HFFc6 (cell line): ENCODE results near the gene ABCA4. TPM values are rescaled to one million over a fixed set of nuclear protein-coding genes. Genes with fewer than 3 reads are reported as not detected.

Experiments
- DNase-seq: peaks from one replicate; pipeline ENCODE4 v3.0.0-alpha.2; 2018
- H3K27ac Mint-ChIP-seq: 2 replicates; pipeline ENCODE4 v1.8.0; 2020; ENCODE audit warnings: mild to moderate bottlenecking, mixed read lengths
- H3K27me3 Mint-ChIP-seq: 2 replicates; pipeline ENCODE4 v1.8.0; 2021; ENCODE audit warnings: mild to moderate bottlenecking, moderate library complexity, mixed read lengths; ENCODE audit not compliant: insufficient read depth
- H3K36me3 Mint-ChIP-seq: 2 replicates; pipeline ENCODE4 v1.8.0; 2021; ENCODE audit warnings: low read depth, mixed read lengths
- H3K4me1 Mint-ChIP-seq: 2 replicates; pipeline ENCODE4 v1.8.0; 2020; ENCODE audit warnings: low read depth, mixed read lengths
- H3K4me3 Mint-ChIP-seq: 2 replicates; pipeline ENCODE4 v1.8.0; 2020; ENCODE audit warnings: mild to moderate bottlenecking, moderate library complexity, mixed read lengths
- H3K9me3 Mint-ChIP-seq: 2 replicates; pipeline ENCODE4 v1.8.0; 2020; ENCODE audit warnings: mild to moderate bottlenecking, mixed read lengths
- CTCF ChIP-seq: fragments of 200-600 bp; sonication (generic); IDR thresholded peaks from 2 replicates; pipeline ENCODE4 v1.5.0; 2021; ENCODE audit warnings: antibody characterized with exemption, mild to moderate bottlenecking
- total RNA-seq, 6 experiments: library from RNA; stranded (reverse); fragmentation: NEBNext Ultra II Directional; extraction: Animal tissue kit (Norgen Biotek cat#: 25700); gene quantifications; 2 replicates in 1 of 6; 3 replicates in 5 of 6; pipeline ENCODE4 v1.2.3, GENCODE V29; 2021

ABCA4 gene
- total RNA-seq, 6 experiments from 2014 or later: 0.03 to 0.09 (median 0.05) TPM; not detected in 3

GRCh38 chr1:94079989-94080388 lies 41.0 kb downstream of the ABCA4 start:
- Mint-ChIP-seq H3K4me1 (peaks cover 11% of the 10 kb centered on the region), H3K27ac (no peak overlapping the region), H3K9me3 (no peaks in the 10 kb centered on the region), H3K27me3 (peaks cover 20% of the 10 kb centered on the region), H3K4me3 (no peak overlapping the region), H3K36me3 (no peaks in the 10 kb centered on the region)
- DNase-seq: no peak
- TF ChIP-seq CTCF: no peak

GRCh38 chr1:94079080-94079940 lies 41.6 kb downstream of the ABCA4 start:
- peaks cover 11% of the 10 kb centered on the region for H3K4me1 Mint-ChIP-seq
- H3K27ac Mint-ChIP-seq: no peak overlapping the region
- no peaks in the 10 kb centered on the region for H3K9me3 Mint-ChIP-seq
- no peak overlapping the region for H3K4me3 Mint-ChIP-seq
- H3K36me3 Mint-ChIP-seq: no peaks in the 10 kb centered on the region
- no peak for DNase-seq
- TF ChIP-seq CTCF: no peak
- peaks cover 15% of the 10 kb centered on the region for H3K27me3 Mint-ChIP-seq

GRCh38 chr1:94072840-94073522 lies 48.0 kb downstream of the ABCA4 start:
- Mint-ChIP-seq H3K36me3 (no peaks in the 10 kb centered on the region), H3K9me3 (no peaks in the 10 kb centered on the region), H3K27me3 (peaks cover 6% of the 10 kb centered on the region), H3K27ac (no peak overlapping the region), H3K4me1 (peaks cover 28% of the 10 kb centered on the region), H3K4me3 (no peak overlapping the region)
- TF ChIP-seq CTCF: no peak
- no peak for DNase-seq

GRCh38 chr1:94071976-94072375 lies 49.0 kb downstream of the ABCA4 start:
- no peak for DNase-seq
- H3K36me3 Mint-ChIP-seq: no peaks in the 10 kb centered on the region
- peaks cover 6% of the 10 kb centered on the region for H3K27me3 Mint-ChIP-seq
- no peak for TF ChIP-seq CTCF
- no peak overlapping the region for H3K27ac Mint-ChIP-seq
- peaks cover 37% of the 10 kb centered on the region for H3K4me1 Mint-ChIP-seq
- H3K4me3 Mint-ChIP-seq: no peak overlapping the region
- H3K9me3 Mint-ChIP-seq: no peaks in the 10 kb centered on the region

GRCh38 chr1:94071391-94071790 lies 49.6 kb downstream of the ABCA4 start:
- H3K9me3 Mint-ChIP-seq: no peaks in the 10 kb centered on the region
- H3K27me3 Mint-ChIP-seq: peaks cover 6% of the 10 kb centered on the region; the same call in 1 of the 2 replicates
- no peak overlapping the region for H3K4me3 Mint-ChIP-seq
- no peak overlapping the region for H3K27ac Mint-ChIP-seq
- no peak for DNase-seq
- H3K4me1 Mint-ChIP-seq: peaks cover 37% of the 10 kb centered on the region
- no peaks in the 10 kb centered on the region for H3K36me3 Mint-ChIP-seq
- no peak for TF ChIP-seq CTCF
